CD1c-positive myeloid dendritic cell (primary cell): ENCODE measurements around the gene MYO5C.
"Not testable (repeated sequence)": the region's sequence is repeated elsewhere in the genome, so short reads cannot be mapped to it uniquely, and the experiment has no call there.

Source experiments
- DNase-seq: peaks from one replicate; pipeline ENCODE4 v3.0.0-alpha.2; 2016; ENCODE audit errors: extremely low spot score

The MYO5C gene

DNA sequence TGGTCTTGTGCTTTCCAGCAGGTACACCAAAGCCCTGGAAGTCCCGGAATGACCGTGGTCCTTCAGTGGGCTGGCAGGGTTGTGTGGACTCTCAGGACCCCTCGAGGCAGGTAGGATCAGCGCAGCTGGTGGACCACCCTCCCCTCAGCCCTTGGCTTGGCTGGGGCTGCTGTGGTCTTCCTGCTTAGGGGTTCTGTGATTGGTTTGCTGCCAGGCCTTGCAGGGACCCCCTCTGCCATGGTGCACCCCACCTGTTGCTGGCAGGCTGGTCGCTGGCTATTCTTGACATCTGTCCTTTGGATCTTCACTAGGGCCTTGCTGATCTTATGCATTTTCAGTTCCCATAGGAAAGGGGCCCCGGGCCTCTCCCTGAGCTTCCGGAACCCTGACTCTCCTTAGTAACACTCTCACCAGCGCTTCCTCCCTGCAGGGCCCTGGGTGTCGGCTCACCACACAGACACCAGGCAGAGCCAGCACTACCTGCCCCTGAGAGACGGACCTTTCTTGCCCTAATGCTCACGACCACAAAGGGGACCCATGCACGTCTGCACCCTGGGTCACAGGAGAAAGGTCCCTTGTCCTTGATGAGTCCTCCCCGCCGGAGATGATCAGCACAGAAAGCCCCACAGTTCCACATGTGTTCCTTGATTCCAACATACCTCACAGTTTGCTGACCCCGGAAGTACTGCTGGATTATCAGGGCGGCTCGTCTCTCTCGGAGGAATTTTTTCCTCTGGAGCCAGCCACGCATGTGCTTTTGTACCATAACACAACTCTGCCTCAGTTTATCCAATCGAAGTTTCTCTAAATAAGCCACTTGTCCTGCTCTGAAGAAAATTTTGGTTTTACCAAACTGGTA lies 51.7 kb downstream of the MYO5C start:
- DNase-seq = peak; percentile 27

DNA sequence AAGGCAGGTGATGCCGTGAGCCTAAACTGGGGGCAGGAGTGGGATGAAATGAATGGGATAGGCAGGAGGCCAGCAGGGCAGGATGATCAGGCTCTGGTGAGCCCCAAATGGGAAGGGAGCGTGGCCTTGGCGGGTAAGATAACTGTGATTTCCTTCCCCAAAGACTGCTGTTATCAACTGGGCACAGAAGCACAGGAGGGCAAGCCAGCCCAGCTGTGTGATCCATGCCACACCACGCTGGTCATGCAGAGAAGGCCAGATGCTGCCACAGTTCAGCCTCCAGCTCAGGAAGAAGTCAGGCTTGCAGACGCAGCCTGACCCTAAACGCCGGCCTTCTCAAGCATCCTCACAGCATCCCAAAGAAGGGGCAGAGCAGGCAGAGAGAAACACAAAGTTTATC lies 52.3 kb downstream of the MYO5C start:
- no peak for DNase-seq

DNA sequence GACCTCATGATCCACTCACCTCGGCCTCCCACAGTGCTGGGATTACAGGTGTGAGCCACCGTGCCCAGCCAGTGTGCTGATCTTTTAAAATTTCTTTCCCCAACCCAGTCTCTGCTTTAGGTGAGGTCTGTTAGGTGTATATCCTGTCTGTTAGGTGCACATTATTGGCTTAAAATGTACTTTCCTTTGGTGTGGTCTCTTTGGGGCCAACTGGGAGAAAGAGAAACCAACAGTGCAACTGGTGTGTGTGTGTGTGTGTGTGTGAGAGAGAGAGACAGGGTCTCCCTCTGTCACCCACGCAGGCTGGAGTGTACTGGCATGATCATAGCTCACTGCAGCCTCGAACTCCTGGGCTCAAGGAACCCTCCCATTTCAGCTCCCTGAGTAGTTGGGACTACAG lies 54.1 kb downstream of the MYO5C start:
- DNase-seq = no peak

DNA sequence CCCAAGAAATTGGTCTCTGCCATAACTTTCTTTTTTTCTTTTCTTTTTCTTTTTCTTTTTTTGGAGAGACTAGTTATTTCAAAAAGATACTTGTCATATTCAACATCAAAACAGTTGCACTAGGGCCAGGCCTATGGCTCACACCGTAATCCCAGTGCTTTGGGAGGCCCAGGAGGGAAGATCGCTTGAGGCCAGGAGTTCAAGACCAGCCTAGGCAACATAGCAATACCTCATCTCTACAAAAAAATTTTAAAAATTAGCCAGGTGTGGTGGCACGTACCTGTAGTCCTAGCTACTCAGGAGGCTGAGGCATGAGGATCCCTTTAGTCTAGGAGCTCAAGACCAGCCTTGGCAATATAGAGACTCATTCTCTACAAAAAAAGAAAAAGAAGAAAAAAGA lies 55.4 kb downstream of the MYO5C start:
- DNase-seq = no peak

DNA sequence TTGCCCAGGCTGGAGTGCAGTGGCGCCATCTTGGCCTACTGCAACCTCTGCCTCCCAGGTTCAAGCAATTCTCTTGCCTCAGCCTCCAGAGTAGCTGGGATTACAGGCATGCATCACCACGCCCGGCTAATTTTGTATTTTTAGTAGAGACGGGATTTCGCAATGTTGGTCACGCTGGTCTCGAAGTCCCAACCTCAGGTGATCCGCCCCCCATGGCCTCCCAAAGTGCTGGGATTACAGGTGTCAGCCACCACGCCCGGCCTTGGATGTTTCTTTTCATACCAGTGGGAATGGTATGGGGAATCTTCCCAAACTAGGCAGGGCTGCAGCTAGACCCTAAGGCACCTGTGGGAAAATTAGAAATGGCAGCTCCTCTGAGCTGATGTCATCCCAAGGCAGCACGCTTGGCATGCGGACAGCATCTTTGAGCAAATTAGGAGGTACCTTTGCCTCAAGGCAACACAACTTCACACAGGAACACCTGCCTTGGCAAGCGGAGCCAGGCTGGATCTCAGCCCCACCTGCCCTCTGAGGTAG lies 56.5 kb downstream of the MYO5C start:
- DNase-seq = not testable (repeated sequence)

DNA sequence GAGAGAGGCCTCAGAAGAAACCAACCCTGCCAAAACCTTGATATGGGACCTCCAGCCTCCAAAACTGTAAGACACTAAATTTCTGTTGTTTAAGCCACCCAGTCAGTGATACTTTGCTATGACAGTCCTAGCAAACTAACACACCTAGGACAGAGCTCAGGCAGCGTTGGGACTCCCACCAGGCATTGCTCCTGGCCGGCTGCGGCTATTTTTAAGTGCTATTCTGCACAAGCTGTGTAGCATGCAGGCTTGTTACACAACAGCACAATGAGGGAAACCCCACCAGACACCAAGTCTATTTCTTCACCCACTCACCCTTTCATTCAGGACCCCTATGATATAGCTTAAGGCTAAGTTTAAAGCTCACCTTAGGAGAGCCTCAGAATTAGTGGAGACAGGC lies 57.5 kb downstream of the MYO5C start:
- DNase-seq = no peak

DNA sequence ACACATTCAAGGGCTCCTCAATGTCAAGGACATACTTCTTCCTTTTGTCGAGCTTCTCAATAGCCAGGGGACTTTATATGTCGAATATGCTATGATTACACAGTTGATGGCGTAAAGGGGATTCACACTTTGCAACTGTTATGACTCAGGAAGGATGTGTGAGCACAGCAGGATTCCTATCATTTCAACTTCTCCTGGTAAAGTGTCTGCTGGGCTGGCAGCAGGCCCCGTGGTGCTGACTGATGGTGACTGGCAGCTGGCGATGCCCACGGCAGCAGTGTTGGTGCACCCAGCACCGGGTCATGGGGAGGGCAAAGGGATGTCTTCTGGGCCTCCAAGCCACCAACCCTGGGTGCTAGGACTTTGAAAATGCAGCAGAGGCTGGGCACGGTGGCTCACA lies 59.6 kb downstream of the MYO5C start:
- DNase-seq = no peak

DNA sequence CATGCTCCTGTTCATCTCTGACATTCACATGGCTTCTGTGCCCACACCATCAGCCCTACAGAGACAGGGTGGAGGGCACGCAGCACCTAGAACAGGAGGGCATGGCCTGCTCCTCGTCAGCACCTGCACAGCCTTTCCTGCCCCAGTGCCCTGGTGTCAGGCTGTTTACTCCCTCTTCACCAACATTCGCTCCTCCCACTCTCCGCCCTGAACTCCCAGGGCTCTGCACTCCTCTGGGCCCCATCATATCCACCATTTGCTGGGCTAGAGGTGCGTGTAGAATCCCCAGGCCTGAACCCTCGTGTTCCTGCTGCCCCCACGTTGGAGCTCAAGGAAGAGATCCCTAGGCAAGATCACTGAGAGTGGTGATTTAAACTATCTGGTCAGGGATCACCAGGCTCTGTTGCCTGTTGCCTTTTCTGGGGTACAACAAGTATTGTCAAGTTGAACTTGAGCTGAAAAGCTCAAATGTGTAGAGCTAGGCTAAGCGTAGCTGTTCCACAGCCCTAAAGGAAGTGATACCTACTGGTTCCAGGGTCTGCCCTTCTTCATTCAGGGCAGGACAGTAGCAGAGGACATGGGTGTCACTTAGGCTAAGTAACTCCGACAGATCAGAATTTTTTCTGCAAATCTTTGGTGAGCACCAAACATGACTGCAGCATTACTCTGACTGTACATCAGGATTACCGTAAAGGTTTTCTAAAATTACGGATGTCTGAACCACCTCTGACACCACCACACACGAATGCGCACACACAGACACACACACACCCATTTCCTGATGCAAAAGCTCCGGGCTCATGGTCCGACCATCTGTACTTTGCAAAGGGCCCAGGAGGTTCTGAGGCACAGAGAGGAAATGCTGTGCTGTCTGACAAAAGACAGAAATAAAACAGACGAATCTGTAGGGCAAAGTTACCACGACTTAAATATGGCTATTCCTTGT lies 60.7 kb downstream of the MYO5C start:
- no peak for DNase-seq

DNA sequence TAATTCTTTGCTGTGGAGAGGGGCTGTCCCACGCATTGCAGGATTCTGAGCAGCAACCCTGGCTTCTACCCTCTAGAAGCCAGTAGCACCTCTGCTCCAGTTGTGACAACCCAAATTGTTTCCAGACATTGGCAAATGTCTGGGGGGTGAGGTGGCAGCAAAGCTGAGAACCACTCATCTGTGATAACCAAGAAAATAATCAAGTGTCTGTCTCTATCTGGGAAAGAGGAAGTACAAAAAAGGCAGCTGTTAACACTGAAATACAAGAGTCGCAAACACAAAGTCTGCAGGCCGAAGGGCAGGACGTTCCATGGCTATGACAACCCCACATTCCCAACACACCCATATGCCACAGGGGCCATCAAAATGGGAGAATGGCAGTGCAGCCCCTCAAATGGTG lies 62.2 kb downstream of the MYO5C start:
- peak; percentile 64 for DNase-seq

DNA sequence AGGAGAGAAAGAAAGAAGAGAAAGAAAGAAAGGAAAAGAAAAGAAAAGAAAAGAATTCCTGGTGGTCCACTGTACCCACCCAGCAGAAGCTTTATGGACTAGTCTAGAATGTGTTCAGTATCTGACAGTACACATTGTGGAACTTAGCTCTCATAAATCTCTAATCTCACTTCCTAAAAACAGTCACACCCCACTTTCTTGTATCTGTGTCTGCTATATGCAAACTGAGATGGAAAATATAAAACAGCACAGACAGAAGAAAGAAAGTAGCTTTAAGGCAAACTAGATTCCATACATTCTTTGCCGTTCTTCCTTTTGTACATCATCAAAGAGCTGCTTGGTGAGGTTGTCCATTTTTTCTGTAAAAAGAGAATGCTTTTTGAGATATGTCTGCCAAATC lies 63.3 kb downstream of the MYO5C start:
- DNase-seq = peak; percentile 61

DNA sequence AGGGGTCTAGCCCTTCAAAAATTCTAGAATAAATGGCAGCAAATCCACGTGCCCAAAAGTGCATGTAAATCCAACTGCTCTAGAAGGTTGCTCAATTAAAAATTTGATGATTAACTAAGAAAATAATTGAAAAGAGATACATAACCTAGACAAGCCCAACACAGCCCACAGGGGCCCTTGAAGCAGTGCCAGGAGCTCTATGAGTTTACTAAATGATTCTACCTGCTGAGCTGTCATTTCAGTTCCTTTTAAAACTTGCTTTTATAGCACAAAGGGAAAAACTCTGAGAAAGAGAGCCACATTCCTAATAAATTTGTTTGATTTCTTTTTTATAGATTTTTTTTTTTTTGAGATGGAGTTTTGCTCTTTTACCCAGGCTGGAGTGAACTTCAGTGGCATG lies 65.5 kb downstream of the MYO5C start:
- no peak for DNase-seq

DNA sequence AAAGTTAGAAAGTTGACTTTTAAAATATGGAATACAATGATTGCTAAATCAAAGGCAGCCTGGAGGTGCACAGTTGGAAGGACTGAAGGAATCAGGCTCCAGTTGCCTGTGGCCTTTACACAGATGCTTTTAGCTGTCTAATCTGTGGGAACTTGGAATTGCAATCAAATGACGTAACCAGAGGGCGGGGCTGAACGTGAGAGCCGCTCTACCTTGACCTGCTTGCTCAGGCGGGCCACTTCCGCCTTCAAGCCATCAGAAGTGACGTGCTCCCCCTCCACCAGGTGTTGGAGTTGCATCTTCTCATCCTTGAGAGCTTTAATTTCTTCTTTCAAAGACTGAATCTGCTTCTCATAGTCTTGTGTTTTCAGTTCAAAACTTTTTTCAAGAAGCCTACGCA lies 66.7 kb downstream of the MYO5C start:
- no peak for DNase-seq

DNA sequence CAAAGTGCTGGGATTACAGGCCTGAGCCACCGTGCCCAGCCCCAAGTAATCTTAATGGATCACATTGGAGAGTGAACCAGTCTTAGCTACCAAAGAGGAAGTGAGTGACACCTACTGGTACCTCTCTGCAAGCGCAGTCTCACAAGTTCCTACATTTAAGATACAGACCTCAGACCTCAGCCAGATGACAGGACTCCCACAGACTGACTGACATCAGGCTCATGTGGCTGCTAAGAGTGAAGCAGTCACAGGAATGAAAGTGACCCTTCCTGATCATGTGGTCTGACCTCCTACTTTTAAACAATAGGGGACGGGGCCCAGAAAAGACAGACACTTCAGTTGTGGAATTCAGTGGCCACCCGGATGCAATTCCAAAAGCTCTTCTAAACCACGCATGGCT lies 68.1 kb downstream of the MYO5C start:
- peak; percentile 89 for DNase-seq

DNA sequence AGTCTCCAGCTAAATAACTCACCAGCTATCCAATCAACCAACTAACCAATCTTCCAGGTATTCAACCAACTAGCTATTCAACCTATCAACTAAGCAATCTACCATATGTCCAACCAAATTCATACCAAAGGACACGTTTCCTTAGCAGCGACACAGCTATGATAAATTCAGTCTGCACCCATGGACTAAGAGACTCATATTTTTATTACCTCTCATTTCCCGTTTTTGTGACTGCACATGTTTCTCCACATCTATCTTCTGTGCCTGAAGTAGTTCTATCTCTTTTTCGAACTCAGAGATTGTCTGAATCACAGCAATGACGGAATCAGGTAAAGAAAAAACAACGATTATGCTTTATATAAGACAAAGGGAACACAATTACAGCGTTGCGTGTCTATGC lies 70.4 kb downstream of the MYO5C start:
- no peak for DNase-seq

DNA sequence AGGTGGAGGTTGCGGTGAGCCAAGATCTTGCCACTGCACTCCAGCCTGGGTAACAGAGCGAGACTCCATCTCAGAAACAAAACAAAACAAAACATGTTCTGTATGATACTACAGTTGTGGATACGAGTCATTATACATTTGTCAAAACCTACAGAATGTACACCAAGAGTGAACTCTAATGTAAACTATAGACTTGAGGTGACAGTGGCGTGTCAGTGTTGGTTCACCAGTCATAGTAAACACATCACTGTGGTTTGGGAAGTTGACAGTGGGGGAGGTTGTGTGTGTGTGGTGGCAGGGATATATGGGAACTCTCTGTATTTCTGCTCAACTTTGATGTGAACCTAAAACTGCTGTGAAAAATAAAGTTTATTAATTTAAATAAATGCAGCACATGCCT lies 71.4 kb downstream of the MYO5C start:
- DNase-seq = peak; percentile 32

DNA sequence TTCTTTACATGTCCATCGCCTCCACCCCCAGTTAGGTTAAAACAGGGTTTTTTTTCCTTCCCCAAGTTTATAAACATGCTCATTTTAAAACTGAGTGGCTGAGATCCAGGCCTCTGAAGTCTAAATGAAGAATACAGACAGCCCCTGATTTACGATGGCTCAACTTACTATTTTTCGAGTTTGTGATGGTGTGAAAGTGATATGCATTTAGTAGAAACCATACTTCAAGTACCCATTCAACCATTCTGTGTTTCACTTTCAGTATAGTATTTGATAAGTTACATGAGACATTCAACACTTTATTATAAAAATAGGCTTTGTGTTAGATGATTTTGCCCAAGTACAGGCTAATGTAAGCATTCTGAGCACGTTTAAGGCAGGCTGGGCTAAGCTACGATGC lies 73.9 kb downstream of the MYO5C start:
- DNase-seq = no peak

DNA sequence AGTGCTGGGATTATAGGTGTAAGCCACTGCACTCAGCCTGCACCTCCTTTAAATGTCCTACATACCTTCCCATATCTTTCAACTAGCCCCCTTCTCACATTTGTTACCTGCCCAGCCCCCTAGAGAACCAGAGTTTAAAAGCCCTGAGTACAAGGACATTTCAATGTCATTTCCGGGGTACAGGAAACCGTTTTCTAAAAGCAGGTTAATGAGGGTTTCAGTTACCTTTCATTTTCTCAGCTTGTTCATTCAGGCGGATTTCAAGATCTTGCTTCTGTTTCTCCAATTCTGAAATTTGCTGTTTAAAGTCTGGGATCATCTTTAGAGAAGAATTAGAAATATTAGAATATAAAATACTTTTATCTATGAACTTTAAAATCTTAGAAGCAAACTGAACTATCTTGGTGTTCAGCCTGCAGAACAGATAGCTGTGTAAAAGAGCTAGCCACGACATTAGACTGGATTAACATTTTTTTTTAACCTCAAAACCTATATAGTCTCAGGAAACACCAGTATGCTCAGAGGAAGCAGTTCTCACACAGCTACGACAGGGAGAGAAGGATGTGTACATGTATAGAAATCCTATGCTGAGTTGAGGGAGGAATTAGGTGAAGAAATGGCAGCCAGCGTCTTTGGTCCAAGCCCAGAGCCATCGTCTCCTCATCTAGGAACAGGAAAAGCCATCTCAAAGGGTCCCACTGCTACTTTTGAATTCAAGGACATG lies 74.5 kb downstream of the MYO5C start:
- no peak for DNase-seq

DNA sequence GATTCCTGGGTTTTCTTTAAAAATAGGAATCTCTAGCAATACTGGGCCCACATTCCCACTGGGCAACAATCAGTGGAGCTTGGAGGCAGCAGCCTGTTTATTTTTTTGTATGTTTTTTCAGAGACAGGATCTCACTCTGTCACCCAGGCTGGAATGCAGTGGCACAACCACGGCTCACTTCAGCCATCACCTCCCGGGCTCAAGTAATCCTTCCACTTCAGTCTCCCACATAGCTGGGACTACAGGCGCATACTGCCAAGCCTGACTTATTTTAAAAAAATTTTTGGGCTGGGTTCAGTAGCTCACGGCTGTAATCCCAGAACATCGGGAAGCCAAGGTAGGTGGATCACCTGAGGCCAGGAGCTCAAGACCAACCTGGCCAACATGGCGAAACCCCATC lies 75.4 kb downstream of the MYO5C start:
- DNase-seq = no peak

DNA sequence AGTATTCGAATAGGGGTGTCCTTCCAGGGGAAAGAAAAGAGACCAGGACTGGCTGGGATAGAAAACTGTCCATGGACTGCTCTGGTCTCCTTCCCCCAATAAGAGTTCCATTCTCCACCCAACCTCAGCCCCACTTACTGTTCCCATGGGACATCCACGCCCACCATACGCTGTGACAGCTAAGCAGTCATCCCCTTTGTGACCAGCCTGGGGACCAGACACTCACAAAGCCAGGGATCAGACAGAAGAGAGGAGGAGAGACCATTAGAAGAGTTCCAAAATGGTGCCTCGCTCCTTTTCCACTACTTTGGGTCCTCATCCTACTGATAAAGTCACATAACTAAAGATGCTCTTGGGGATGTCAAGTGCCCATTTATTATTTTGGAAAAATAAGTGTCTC lies 76.8 kb downstream of the MYO5C start:
- no peak for DNase-seq

DNA sequence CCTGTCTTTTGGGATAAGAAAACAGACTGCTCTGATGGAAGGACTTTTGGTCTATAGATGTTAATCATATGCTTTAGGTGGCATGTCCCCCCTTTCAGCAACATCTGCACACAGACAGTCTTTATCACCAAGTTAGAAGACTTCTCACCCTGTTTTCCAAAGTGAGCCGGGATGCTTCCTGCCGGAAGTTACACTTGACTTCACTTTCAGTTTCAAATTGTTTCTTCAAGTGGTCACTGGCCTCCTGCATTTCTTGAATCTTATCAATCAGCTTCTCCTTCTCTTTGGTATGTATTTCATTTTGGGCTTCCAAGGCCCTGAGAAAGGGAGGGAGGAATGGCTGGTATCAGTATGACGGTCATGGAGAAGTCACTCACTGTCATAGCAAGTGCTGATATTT lies 77.2 kb downstream of the MYO5C start:
- no peak for DNase-seq

DNA sequence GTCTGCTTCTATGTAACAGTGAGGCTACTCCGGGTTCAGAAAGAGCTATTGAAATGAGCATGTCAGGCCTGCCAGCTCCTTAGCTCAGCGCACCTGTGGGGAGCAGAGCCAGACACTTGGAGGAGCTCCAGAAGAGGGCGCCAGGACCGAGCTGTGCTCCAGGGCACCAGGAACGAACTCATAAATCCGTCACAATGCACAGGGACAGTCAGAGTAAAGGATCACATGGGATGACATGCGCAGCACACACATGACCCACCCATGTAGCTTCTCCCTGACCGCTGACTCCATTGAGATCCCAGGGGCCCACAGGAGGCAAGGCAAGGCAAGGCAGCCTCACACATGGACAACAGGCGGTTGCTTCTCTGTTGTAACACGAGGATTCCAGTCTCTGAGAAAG lies 78.4 kb downstream of the MYO5C start:
- no peak for DNase-seq

DNA sequence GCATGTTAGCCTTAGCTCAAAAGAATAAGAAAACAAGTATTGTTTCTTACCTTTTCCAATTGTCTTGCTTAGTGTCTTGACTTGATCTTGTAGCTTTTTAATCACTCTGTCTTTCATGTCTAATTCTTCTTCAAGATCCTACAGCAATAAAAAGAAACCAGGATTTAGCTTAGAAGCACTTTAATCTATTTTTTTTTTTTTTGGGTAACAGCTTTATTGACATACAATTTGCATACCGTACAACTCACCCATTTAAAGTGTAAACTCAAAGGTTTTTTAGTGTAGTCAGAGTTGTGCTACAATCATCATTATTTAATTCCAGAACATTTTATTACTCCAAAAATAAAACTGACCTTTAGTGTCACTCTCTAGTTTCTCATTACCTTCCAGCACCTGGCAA lies 81.1 kb downstream of the MYO5C start:
- DNase-seq = no peak
